Thymus (tissue), 14 donors: ENCODE data around the gene ADCK1. TPM values are rescaled to one million over a fixed set of nuclear protein-coding genes. Genes with fewer than 3 reads are reported as not detected.

ENCODE experiments used
- DNase-seq, 9 donors: peaks; one replicate each; pipeline ENCODE4 v3.0.0-alpha.2; 2013; ENCODE audit warnings: low spot score in 9 of 9, low read depth in 6 of 9, missing footprints in 1 of 9
- H3K27ac ChIP-seq, 2 donors: one replicate each; pipeline ENCODE4 v1.5.1; 2013; ENCODE audit warnings: control low read depth in 1 of 2, low read depth in 1 of 2, low read length in 1 of 2, mild to moderate bottlenecking in 1 of 2, moderate library complexity in 1 of 2
- H3K27me3 ChIP-seq, 2 donors: one replicate each; pipeline ENCODE4 v1.5.1; 2013; ENCODE audit warnings: low read length in 1 of 2; ENCODE audit not compliant: control insufficient read depth in 2 of 2, insufficient read depth in 1 of 2
- H3K36me3 ChIP-seq, 2 donors: one replicate each; pipeline ENCODE4 v1.5.1; 2013; ENCODE audit warnings: low read length in 1 of 2, mild to moderate bottlenecking in 1 of 2, moderate library complexity in 1 of 2; ENCODE audit not compliant: control insufficient read depth in 2 of 2, insufficient read depth in 2 of 2
- H3K4me1 ChIP-seq, 2 donors: one replicate each; pipeline ENCODE4 v1.5.1; 2013; ENCODE audit warnings: low read length in 2 of 2; ENCODE audit not compliant: control insufficient read depth in 2 of 2, insufficient read depth in 2 of 2
- H3K4me3 ChIP-seq, 2 donors: one replicate each; pipeline ENCODE4 v1.5.1; 2013; ENCODE audit warnings: low read length in 2 of 2, control low read depth in 1 of 2, mild to moderate bottlenecking in 1 of 2
- H3K9me3 ChIP-seq, 2 donors: one replicate each; pipeline ENCODE4 v1.5.1; 2013; ENCODE audit warnings: low read length in 1 of 2, mild to moderate bottlenecking in 1 of 2; ENCODE audit not compliant: control insufficient read depth in 2 of 2, insufficient read depth in 1 of 2
- WGBS: extraction: QIAGEN DNeasy Blood & Tissue Kit; methylation state at CpG from one replicate; pipeline ENCODE4 v1.1.7; 2013; 5-methylcytosine and 5-hydroxymethylcytosine counted together
- long read RNA-seq, 10 donors: transcript quantifications; one replicate each; lab custom pipeline, GENCODE V29; 2026
- polyA plus RNA-seq: library from polyadenylated mRNA; stranded (reverse); fragments of 200-250 nt; gene quantifications from one replicate; pipeline ENCODE4 v1.2.3, GENCODE V29; 2013
- total RNA-seq: library from RNA; stranded (reverse); fragments of 120-200 nt; gene quantifications from one replicate; pipeline ENCODE4 v1.2.4, GENCODE V29; 2013
- donor health status: healthy.

The ADCK1 gene, protein sequence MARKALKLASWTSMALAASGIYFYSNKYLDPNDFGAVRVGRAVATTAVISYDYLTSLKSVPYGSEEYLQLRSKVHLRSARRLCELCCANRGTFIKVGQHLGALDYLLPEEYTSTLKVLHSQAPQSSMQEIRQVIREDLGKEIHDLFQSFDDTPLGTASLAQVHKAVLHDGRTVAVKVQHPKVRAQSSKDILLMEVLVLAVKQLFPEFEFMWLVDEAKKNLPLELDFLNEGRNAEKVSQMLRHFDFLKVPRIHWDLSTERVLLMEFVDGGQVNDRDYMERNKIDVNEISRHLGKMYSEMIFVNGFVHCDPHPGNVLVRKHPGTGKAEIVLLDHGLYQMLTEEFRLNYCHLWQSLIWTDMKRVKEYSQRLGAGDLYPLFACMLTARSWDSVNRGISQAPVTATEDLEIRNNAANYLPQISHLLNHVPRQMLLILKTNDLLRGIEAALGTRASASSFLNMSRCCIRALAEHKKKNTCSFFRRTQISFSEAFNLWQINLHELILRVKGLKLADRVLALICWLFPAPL
- total RNA-seq (2.8 TPM), polyA plus RNA-seq (8.7 TPM)
- long read RNA-seq, donor 1 = 0 reads
- long read RNA-seq, donor 2 = 0 reads
- long read RNA-seq, donor 3, partial matches to known transcripts = 0 of 2 reads
- long read RNA-seq, donor 3, other reads (novel, unspliced or antisense) = 0 of 2 reads
- long read RNA-seq, donor 4 = 0 reads
- long read RNA-seq, donor 5, partial matches to known transcripts = 0 of 2 reads
- long read RNA-seq, donor 5, other reads (novel, unspliced or antisense) = 0 of 2 reads
- long read RNA-seq, donor 6 = 0 reads
- long read RNA-seq, donor 7 = 0 reads
- long read RNA-seq, donor 8 = 0 reads
- long read RNA-seq, donor 9 = 0 reads
- long read RNA-seq, donor 10 = 0 reads

DNA sequence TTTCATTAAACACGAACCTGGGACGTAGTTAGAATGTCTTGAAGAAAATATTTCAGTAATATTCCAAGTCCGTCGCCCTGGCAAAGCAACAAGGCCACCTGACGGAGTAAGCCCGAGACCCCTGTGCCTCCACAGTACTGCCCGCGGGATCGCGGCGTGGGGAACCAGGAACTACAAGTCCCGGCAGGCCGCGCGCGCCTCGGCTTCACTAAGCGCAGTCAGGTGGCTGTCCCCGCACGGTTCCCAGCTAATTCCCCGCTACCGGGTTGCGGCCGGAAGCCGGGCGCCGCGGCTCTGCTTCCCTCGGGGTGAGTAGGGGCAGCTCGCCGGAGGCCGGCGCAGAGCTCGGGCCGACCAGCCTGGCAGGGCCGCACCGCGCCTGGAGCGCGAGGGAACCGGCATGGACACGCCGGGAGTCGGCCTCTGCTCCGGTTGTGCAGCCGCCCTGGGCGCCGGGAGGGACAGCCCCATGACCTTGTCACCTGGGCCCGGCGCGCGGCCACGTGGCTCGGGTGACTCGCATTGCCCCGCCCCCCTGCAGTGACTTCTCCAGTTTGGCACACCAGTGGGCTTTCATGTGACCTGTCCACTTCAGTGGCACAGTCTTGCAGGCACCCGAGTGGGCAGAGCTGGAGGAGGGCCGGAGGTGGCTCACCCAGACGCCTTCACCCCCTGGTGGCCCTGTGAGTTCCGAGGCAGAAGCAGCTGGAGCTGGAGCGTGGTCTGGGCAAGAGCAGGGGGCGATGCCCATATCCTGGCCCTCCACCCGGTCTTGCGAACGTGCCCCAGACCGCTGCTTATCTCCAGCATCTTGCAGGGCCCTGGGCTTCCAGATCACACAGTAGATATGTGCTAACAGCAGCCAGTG, at the start of gene ADCK1:
Gene ADCK1 (plus strand): TSS at position 247 of the 868 bp plus-strand sequence. CDS start 18,870 bp downstream, outside the sequence.
- Histone ChIP-seq H3K36me3 (no peaks in the 10 kb centered on the region), H3K27me3 (no peaks in the 10 kb centered on the region), H3K4me3 (peak within 1 kb of the TSS; percentile 70 to 93), H3K27ac (peak within 1 kb of the TSS; percentile 11 to 85), H3K4me1 (peaks cover 0 to 4% of the 10 kb centered on the region in 2 donors), H3K9me3 (no peaks in the 10 kb centered on the region)
- WGBS = under 1% methylated on average over 66 of the region's 66 CpGs
- peak; percentile 53 to 92 (median 79) for DNase-seq

DNA sequence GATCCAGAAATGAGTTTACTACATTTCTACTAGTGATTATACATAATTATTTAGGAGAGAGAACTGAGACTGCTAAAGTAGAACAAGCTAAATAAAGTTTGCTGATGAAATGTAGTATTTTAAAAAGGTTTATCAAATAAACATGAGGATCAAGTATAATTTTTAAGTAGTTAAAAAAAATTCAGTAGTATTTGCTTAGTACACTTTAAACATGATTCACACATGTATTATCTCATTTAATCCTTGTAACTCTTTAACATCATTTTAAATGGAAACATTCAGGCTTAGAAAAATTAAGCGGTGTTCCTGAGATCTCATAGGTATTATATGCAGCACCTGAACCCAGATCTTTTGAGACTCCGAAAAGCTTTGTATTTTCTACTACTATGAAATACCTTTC, 47.6 kb upstream of the ADCK1 start:
- Histone ChIP-seq H3K27me3 (no peaks in the 10 kb centered on the region), H3K27ac (no peak overlapping the region), H3K4me3 (no peak overlapping the region), H3K9me3 (no peaks in the 10 kb centered on the region), H3K36me3 (peaks cover 22 to 60% of the 10 kb centered on the region in 2 donors), H3K4me1 (no peaks in the 10 kb centered on the region)
- DNase-seq = no peak
- over 99% methylated on average over 2 of the region's 2 CpGs for WGBS

DNA sequence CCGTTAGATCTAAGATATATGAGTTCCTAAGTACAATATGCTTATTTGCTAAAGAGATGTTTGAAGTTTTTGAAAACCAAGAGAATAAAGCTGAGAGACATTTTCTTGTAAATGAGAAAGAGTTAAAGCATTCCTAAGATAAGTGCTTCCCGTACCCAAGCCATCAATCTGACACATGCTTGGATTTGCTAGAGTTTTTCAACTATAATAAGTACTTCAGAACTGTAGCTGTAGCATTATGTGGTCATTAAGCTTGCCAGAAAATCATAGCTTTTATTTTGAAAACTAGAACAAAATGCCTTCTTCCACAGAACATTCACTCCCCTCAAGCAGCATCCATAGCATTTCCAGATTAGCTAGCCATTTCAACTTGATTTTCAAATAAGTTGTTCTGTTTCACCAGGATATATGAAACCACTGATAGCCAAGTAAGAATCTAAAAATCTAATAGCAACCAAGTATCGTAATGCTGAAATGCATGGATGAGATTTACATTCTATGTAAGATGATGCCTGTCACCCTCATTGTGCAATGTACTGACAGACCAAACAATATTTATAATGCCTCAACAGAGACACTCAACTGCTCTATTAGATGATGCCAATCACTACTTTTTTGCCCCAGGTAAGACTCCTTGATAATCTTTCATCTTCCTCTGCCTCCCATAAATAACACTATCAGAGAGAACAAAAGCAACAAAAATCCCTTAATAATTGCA, 47.0 kb upstream of the ADCK1 start:
- Histone ChIP-seq H3K9me3 (no peaks in the 10 kb centered on the region), H3K36me3 (peaks cover 20 to 58% of the 10 kb centered on the region in 2 donors), H3K27me3 (no peaks in the 10 kb centered on the region), H3K27ac (peak overlapping the region in 1 of 2 donors; percentile 12), H3K4me1 (no peaks in the 10 kb centered on the region), H3K4me3 (no peak overlapping the region)
- WGBS = 80% methylated on average over 3 of the region's 3 CpGs
- no peak for DNase-seq

DNA sequence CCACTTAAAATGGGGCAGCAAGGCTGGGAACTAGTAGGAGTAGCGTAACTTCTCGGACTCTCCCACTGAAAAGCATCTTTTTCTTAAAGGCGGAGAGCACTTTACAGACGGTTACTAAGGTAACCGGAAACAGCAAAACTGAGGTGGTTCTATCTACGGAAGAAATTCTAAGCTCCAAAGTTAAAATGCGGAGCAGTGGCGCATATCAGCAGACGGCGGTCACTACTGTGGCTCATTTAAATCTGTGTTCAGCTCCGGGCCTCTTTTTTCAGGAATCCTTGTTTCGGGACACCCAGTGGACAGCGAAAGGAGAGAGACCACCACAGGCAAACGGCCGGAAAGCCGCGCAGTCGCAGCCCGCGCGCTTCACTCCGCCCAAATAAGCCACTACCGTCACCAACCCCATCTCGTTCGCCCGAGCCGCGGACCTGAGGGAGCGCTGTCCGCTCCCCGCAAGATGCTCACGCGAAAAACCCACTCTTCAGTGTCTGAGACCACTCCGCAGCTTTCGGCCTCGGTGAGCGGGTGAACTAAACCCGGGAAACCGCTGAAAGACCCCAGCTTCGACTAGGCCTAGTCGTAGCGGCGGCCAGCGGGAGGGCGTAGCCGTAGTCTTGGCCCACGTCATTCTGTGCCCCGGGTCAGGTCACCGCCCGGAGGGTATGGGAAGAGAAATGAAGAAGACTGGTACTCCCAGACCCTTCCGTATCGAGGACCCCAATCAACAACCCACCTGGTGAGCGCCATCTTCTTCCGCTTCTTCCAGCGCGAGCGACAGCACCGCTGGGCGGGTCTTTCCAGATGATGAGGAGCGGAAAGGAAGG, 39.3 kb upstream of the ADCK1 start, which contains the start of gene SNW1:
Gene SNW1 (minus strand): TSS at position 776 of the 824 bp plus-strand sequence. CDS start 29 bp downstream, at position 747.
- under 1% methylated on average over 60 of the region's 60 CpGs for WGBS
- Histone ChIP-seq H3K27ac (peak within 1 kb of the TSS; percentile 92 to 94), H3K4me3 (peak within 1 kb of the TSS; percentile 97), H3K27me3 (no peaks in the 10 kb centered on the region), H3K36me3 (peaks cover 3 to 14% of the 10 kb centered on the region in 2 donors), H3K9me3 (no peaks in the 10 kb centered on the region), H3K4me1 (peaks cover 8 to 13% of the 10 kb centered on the region in 2 donors)
- DNase-seq = peak in 8 of 9 donors; percentile 25 to 97 (median 93)

DNA sequence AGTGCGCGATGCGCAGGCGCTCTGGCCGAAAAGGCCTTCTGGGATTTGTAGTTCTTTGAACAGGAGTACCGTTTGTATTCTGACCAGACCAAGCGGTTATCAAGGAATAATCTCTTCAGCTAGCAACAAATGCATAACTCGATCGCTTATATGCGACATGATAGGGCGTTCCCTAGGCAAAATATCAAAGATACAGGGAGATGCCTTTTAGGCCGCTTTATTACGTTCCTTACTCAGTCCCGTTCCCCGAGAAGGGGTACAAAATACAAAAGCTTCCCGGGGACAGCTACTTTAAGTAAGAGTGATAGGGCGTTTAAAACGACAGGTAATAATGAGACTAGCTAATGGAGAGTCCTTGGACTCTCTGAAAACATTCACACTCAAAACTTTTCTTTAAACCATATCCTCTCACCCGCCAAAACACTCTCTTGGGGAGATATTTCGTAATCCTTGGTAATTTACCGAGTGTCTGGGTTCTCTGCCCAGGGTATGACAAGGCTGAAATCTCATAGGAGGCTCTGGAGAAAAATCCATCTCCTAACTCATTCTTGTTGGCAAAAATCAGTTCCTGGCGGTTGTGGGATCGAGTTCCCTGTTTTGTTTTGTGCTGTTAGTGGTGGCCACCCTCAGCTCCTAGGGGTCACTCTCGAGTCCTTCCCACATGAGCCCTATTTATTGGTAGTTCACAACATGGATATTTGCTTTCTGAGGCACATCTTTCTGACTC, 38.5 kb upstream of the ADCK1 start:
- peak in 2 of 9 donors; percentile 94 to 96 for DNase-seq
- H3K27me3 ChIP-seq = no peaks in the 10 kb centered on the region
- peak overlapping the region; percentile 97 for H3K4me3 ChIP-seq
- WGBS = 2% methylated on average over 24 of the region's 24 CpGs
- H3K27ac ChIP-seq = peak overlapping the region in 1 of 2 donors; percentile 92
- peaks cover 8 to 13% of the 10 kb centered on the region in 2 donors for H3K4me1 ChIP-seq
- H3K9me3 ChIP-seq = no peaks in the 10 kb centered on the region
- H3K36me3 ChIP-seq = peaks cover 0 to 9% of the 10 kb centered on the region in 2 donors

DNA sequence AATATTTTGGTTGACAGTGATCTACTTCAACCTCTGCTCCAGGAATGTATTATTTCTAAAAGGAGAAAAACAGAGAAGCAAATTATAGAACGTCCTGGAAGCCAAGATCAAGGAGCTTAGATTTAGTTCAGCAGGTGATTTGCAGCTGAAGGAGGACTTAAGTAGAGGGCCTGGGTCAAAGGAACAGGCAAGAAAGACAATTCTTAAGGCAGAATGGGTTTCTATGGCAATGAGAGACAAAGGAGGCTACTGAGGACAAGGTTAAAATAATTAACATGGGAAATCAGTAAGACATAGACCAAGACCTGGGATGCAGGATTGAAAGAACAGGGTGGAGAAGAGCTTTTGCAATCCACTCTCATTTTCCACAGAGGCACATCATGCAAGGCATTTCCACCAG, 36.6 kb upstream of the ADCK1 start:
- Histone ChIP-seq H3K4me1 (peaks cover 8 to 13% of the 10 kb centered on the region in 2 donors), H3K36me3 (peaks cover 0 to 6% of the 10 kb centered on the region in 2 donors), H3K27ac (no peak overlapping the region), H3K27me3 (no peaks in the 10 kb centered on the region), H3K4me3 (no peak overlapping the region), H3K9me3 (no peaks in the 10 kb centered on the region)
- DNase-seq = no peak
- WGBS = 89% methylated on average over 1 of the region's 1 CpG

DNA sequence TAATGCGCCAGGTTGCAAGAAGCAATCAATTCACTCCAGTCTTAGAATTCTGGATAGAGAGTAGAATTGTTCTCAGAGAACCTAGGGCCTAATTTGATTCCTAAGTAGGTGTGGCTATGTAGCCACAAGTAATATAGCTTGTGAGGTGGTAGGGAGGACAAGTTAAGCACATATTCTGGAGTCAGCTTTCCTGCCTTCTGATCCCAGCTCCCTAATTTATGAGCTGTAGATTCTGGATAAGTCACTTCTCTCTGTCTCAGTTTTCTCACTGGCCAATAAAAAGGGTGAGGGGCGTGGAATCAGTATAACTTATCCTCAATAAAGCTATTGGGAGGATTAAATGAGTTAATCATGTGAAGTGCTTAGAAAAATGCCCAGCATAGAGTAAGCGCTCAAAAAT, 35.9 kb upstream of the ADCK1 start:
- no peaks in the 10 kb centered on the region for H3K9me3 ChIP-seq
- no peak overlapping the region for H3K27ac ChIP-seq
- H3K27me3 ChIP-seq = no peaks in the 10 kb centered on the region
- DNase-seq = no peak
- H3K4me3 ChIP-seq = no peak overlapping the region
- peaks cover 0 to 2% of the 10 kb centered on the region in 2 donors for H3K36me3 ChIP-seq
- peaks cover 8 to 13% of the 10 kb centered on the region in 2 donors for H3K4me1 ChIP-seq
- 96% methylated on average over 3 of the region's 3 CpGs for WGBS
